SK-MEL-5 (cell line): ENCODE measurements around the gene ANK3. TPM values are rescaled to one million over a fixed set of nuclear protein-coding genes. Genes with fewer than 3 reads are reported as not detected.

Experiments
- DNase-seq: peaks from one replicate; pipeline ENCODE4 v3.0.0-alpha.2; 2016; ENCODE audit warnings: low read depth, low spot score
- in situ Hi-C: cut with HindIII; loops from 2 replicates; pipeline ENCODE4 v1.10.0; 2016; ENCODE audit warnings: low sequenced_read_pairs, high pct_unique_total_duplicates, low pct_unique_long_range_greater_than_20kb
- total RNA-seq: library from RNA; depleted of rRNA; stranded (reverse); fragments of >200 nt; shearing (Covaris generic); gene quantifications from 2 replicates; pipeline ENCODE4 v1.2.3, GENCODE V29; 2014

ANK3 gene
- total RNA-seq, 1 experiment from 2014 or later = 2.0 TPM

GRCh38 chr10:60237977-60238758, 151.5 kb downstream of the ANK3 start:
- peak; percentile 5 for DNase-seq
- in situ Hi-C loops = no loop called here

- peak; percentile 16 for DNase-seq
- in situ Hi-C loops = no loop called here
Measured at GRCh38 chr10:60236869-60237524, 152.7 kb downstream of the ANK3 start.

DNA sequence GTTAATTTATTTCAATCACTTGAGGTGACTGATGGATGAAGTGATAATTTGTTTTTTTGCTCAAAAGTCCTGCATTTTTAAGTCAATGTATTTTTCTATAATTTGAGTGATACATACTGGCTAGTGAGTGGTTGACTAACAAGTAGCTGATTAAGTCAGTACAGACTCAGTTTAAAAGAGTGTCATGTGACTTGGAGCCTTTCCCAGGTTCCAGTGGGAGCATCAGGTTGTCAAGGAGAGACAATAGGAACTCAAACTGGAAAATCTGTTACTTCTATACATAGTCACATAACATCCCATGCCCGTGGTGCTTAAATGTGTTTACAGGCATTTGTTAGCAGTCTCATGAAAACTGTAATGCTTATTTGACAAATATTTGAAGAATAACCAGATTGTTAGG, 154.7 kb downstream of the ANK3 start:
- in situ Hi-C loops = no loop called here

DNA sequence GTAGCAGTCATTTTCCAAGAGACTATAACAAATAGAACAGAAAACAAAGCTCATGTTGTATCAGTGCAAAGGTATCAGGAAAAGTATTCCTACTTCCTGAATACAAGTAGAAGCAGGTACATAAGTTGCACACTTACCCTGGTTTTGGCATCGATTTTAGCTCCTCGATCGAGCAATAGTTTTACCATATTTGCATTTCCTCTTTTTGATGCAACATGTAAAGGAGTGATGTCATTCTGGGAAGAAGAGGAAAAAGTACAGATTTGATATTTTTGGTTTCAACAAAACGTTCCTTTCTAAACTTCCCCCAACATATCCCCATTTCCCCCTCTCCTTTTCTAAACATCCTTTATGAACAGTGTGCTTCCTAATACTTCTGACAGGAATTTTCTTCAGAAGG, 155.1 kb downstream of the ANK3 start:
- in situ Hi-C loops = no loop called here
- DNase-seq = no peak

More for the DNA sequence above, 154.7 kb downstream of the ANK3 start:
- DNase-seq = no peak

DNA sequence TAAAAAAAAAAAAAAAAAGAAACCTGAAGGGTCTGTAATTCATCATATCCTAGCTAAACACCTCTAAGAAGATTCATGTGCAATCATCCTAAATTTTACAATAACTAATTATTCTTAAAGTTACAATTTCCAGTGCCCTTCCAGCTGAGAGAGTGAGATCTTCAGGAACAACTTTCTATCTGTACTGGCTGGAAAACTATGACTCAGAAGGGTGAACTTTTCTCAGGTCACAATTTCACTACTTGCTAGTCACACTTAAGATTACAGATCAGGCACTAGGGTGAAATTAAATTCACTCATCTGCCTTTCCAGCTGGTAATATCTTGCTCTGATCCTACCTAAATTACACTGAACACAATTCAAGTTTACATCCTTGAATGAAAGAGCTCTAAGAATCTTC, 158.8 kb downstream of the ANK3 start:
- in situ Hi-C loops = no loop called here
- DNase-seq = no peak

DNA sequence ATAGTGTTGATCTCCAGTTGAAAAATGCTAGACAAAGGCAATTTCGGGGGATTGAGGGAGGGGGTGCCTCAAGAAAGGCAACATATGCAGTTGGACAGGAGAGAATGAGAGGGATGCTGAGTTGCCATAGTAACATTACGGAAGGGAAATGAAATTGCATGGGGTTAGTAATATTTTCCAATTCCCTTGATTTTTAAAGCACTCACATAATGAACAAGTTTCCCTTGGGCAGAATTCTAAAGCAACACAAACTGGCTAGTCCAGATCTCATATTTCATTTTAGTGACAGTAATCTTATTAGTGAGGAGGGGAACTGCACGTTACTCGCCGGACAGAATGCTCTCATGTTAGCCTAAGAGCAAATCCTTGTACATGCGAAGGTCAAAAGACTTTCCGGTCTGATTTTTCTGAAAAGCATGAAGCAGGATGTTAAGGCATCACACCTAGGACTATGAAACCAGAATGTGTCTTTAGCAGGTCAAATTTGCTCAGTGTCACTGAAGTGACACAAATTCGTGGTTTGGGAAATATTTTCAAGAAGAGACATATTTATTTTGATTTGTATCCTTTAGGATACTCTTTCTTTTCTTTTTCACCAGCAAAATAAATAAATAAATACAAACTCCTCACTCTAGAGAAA, 165.5 kb downstream of the ANK3 start:
- DNase-seq = no peak
- in situ Hi-C loops = no loop called here

DNA sequence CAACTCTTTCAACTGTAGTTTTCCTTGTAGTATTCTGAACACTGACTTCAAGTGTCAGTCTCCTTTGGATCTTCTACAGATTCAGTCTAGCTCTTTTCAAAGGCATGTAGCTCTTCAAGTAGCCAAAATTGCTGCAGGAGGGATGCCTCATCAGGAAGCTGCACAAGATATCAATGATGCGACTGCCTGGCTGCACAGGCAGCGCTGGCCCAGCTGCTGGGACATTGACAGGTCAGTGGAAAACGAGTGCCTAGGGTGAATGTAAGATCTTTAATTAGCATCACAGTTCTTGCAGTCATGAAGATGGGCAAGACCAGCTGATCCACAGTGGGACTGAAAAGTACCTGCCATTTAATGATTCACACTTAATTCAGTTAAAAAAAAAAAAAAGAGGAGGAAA, 167.6 kb downstream of the ANK3 start:
- no peak for DNase-seq
- in situ Hi-C loops = no loop called here

DNA sequence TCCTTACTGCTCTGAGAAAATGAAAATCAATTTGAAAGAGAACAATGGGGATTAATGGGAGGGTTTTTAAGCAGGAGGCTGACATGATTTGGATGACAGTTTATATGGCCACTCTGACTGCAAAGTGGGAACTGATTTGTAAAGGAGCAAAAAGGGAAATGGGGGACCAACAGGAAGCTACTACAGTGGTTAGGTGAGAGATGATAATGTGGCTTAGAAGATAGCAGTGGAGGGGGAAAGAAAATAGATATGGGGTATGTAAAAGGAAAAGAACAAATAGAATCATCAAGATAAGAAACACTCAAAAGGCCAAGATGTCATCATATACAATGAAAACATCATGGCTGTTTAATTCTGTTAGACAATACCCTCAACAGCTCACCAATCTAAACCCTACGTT, 177.5 kb downstream of the ANK3 start:
- no peak for DNase-seq
- in situ Hi-C loops = no loop called here

DNA sequence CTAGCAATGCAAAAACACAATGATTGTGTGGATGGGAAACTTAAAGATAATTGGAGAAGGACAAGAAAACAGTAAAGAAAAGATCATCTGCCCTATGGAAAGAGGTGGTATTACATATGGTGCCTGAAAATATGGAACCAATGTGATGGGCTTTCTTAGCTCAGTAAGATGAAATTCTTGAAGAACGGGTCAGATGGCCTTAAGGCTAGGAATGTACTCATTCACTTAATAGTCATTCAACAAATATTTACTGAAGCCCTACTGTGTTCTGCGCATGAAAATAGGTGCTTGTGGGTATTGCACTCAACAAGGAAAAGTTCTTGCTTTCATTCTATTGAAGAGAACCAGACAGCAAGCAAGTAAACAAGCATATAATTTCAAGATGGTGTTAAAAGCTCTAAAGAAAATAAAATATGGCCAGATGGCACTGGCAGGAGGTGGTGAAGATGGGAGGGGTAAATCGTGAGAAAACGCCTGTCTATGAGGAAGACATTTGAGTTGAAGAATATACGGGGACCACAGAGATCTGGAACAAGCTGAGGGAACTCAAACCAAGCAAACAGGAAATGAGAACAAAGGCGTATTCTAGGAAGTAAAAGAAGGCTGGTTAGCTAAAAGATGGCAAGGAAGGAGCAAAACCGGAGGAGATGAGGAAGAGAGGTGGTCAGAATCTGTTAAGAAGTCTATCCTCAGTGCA, 179.7 kb downstream of the ANK3 start:
- DNase-seq = no peak
- in situ Hi-C loops = no loop called here

DNA sequence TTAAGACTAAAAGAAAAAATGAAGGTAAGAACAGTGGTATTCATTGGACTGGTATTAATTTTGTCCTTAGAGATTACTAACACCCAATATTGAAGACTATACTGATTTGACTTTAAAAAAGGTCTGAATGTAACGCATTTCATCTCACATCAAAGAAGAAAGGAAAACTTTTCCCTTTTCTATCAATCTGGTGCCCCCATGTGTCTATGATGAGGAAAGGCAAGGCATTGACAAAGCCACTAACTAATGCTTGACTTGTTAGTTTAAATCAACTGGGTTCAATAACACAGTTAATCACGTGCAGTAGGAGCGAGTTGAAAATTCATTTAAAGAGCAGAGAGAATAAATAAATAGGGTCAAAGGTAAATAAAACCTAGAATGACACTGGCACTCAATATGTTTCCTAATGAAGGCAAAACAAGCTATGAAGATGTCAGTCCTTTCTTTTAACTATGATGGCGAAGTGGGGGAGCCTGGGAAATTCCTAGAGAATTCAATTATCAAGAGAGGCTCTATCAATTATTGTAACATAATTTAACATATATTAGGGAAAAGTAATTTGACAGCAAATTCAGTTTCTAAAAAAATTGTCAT, 180.9 kb downstream of the ANK3 start:
- in situ Hi-C loops = no loop called here
- peak; percentile 61 for DNase-seq

- DNase-seq = no peak
- in situ Hi-C loops = no loop called here
Measured at GRCh38 chr10:60207894-60208293, 181.8 kb downstream of the ANK3 start.

DNA sequence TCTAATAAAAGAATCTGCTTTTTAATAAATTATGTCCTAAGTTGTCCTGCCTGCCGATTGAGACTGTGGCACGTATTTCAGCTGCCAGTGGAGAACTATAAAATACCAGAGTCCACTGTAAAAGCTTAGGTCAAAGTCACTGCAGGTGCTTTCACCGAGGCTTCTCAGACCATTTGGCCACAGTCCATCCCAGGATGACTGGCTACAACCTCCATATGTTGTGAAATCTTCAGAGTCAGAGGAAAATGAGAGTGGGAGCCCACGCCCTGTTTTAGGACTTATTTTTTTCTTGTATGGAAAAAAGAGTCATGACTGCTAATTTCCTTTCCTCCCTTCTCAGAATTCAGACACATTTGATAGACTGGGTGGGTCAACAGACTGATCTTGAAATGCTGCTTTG, 182.9 kb downstream of the ANK3 start:
- in situ Hi-C loops = no loop called here
- DNase-seq = no peak

GRCh38 chr10:60205741-60206140, 183.9 kb downstream of the ANK3 start:
- in situ Hi-C loops = no loop called here
- DNase-seq = no peak

- in situ Hi-C loops = no loop called here
- peak; percentile 31 for DNase-seq
Measured at GRCh38 chr10:60203993-60204618, 185.6 kb downstream of the ANK3 start.

DNA sequence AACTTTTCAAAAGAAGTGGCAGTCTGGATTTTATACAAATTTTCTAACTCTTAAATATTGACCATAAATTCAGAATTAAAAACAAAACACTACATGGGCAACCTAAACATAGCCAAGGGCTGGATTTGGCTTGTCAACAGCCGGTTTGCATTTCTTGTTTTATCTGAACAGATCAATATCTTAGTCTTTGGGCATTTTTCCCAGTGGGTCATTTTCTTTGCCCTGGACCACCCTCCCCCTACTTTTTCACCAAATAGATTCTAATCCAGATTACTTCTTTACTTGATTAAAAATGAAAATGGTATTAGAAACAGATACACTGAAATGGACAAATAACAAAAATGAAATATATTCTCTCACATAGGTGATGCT, 189.0 kb downstream of the ANK3 start:
- in situ Hi-C loops = no loop called here
- no peak for DNase-seq

DNA sequence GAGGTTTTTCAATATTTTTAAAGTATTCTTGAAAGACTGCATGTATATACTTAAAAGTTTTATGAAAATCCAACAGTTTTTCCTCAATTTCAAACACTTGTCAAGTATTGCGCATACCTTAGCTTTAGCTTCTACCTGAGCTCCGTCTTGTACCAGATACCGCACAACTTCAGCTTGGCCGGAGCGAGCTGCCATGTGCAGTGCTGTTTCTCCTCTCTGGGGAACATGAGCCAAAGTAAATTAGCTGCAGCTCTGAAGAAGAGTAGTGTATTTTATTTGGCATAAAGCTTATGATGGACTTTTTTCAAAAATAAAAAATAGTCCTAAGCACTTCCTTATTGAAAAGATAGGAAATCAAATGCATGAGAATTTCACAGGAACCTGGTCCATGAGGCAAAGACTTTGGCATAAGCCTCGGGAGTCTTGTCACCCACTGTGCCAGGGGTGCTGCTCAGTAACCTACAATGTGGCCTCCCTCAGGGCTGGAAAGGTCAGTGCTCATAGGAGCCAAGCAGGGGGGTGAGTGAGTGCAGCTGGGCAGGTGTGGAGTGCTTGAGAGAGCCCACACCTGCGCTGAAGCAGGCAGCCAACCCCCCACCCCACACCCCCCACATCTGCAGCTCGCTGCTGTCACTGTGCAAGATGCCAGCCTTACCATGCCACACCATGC, 189.5 kb downstream of the ANK3 start:
- DNase-seq = no peak
- in situ Hi-C loops = no loop called here

DNA sequence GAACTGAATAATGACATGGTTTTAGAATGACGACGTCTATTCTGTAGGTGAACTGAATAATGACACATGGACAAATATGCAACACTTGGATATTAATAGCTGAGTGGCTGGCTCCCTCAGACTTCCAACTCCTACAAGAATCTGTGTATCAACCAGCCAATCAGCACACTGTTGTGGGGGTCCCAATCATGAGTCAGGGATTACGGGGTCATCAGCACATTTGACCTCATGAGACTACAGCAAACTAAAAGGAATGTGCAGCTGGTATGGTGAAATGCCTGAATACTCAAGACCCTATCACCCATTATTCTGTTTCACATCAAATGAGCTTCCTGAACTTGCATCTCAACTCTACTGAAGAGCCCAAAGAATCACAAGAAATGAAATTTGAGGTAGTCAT, 192.5 kb downstream of the ANK3 start:
- no peak for DNase-seq
- in situ Hi-C loops = no loop called here
